OCI-LY3 (cell line): ENCODE results near the gene NTN3.

ENCODE experiments used
- H2AFZ ChIP-seq: fragments of 200-600, 300-600 bp; shearing (Covaris generic); 2 replicates; pipeline ENCODE4 v1.6.0; 2014; ENCODE audit warnings: antibody characterized with exemption, low read depth, low read length
- H3K27ac ChIP-seq: fragments of 200-600, 300-600 bp; sonication (generic); 2 replicates; pipeline ENCODE4 v1.5.1; 2014; ENCODE audit warnings: mild to moderate bottlenecking, low read length, moderate library complexity, mixed read lengths
- H3K27me3 ChIP-seq: fragments of 200-600, 300-600 bp; sonication (generic); 2 replicates; pipeline ENCODE4 v1.6.1; 2014; ENCODE audit warnings: low read depth, low read length, mixed read lengths
- H3K36me3 ChIP-seq: fragments of 200-600, 300-600 bp; sonication (generic); replicated peaks from 2 replicates; pipeline ENCODE3; 2014; ENCODE audit warnings: low read depth, low read length, mixed read lengths
- H3K4me1 ChIP-seq: fragments of 300-600, 200-600 bp; sonication (generic); 2 replicates; pipeline ENCODE4 v1.6.1; 2014; ENCODE audit warnings: low read length, mixed read lengths
- H3K4me2 ChIP-seq: fragments of 200-600, 300-600 bp; sonication (generic); 2 replicates; pipeline ENCODE4 v1.6.1; 2014; ENCODE audit warnings: low read length, mixed read lengths
- H3K4me3 ChIP-seq: fragments of 300-600, 200-600 bp; sonication (generic); 2 replicates; pipeline ENCODE4 v1.5.1; 2014; ENCODE audit warnings: antibody characterized with exemption, mild to moderate bottlenecking, low read length, moderate library complexity
- H3K79me2 ChIP-seq: fragments of 300-600, 200-600 bp; shearing (Covaris generic); 2 replicates; pipeline ENCODE4 v1.6.1; 2014; ENCODE audit warnings: mild to moderate bottlenecking, low read length, mixed read lengths
- H3K9ac ChIP-seq: fragments of 300-600, 200-600 bp; shearing (Covaris generic); 2 replicates; pipeline ENCODE4 v1.6.0; 2014; ENCODE audit warnings: mild to moderate bottlenecking, low read length, moderate library complexity
- H3K9me3 ChIP-seq: fragments of 200-600, 300-600 bp; shearing (Covaris generic); 2 replicates; pipeline ENCODE4 v1.6.1; 2014; ENCODE audit warnings: low read length, mixed read lengths; ENCODE audit not compliant: insufficient read depth
- H4K20me1 ChIP-seq: fragments of 200-600, 300-600 bp; sonication (generic); 2 replicates; pipeline ENCODE4 v1.6.1; 2016; ENCODE audit warnings: low read length, mixed read lengths; ENCODE audit not compliant: insufficient read depth
- CTCF ChIP-seq: fragments of 200-600, 300-600 bp; sonication (generic); IDR thresholded peaks from 2 replicates; pipeline ENCODE4 v1.5.1; 2014; ENCODE audit warnings: antibody characterized with exemption, low read length, low read depth
- EZH2phosphoT487 ChIP-seq: fragments of 200-600 bp; shearing (Covaris generic); IDR thresholded peaks from 2 replicates; pipeline ENCODE4 v1.6.1; 2018; ENCODE audit warnings: antibody characterized with exemption, mixed run types, low read depth

NTN3 gene

GRCh38 chr16:2467528-2468232 lies 3.4 kb upstream of the NTN3 start:
- H3K36me3 ChIP-seq, result no peaks in the 10 kb centered on the region
- H3K4me2 ChIP-seq, result peak overlapping the region; percentile 77
- TF ChIP-seq CTCF (no peak), EZH2phosphoT487 (no peak)
- no peak overlapping the region for H2AFZ ChIP-seq
- peaks cover 25% of the 10 kb centered on the region for H3K27me3 ChIP-seq
- H4K20me1 ChIP-seq, result no peaks in the 10 kb centered on the region
- H3K79me2 ChIP-seq, result no peaks in the 10 kb centered on the region
- H3K27ac ChIP-seq, result no peak overlapping the region
- no peaks in the 10 kb centered on the region for H3K9me3 ChIP-seq
- H3K4me1 ChIP-seq, result peaks cover 30% of the 10 kb centered on the region
- H3K9ac ChIP-seq, result no peak overlapping the region
- peak overlapping the region; percentile 72; the same call in 1 of the 2 replicates for H3K4me3 ChIP-seq

GRCh38 chr16:2468233-2468724 lies 2.8 kb upstream of the NTN3 start:
- Histone ChIP-seq H3K4me3 (peak overlapping the region; percentile 72), H3K27ac (no peak overlapping the region), H3K4me1 (peaks cover 30% of the 10 kb centered on the region), H3K9ac (peak overlapping the region; percentile 23; the same call in 1 of the 2 replicates), H3K9me3 (no peaks in the 10 kb centered on the region), H3K4me2 (peak overlapping the region; percentile 77), H3K36me3 (no peaks in the 10 kb centered on the region), H3K27me3 (peaks cover 25% of the 10 kb centered on the region), H4K20me1 (no peaks in the 10 kb centered on the region), H3K79me2 (no peaks in the 10 kb centered on the region), H2AFZ (peak overlapping the region; percentile 43; the same call in 1 of the 2 replicates)
- TF ChIP-seq EZH2phosphoT487 (no peak), CTCF (no peak)

- Histone ChIP-seq H2AFZ (no peak overlapping the region), H3K4me2 (peak overlapping the region; percentile 77), H3K36me3 (no peaks in the 10 kb centered on the region), H3K27ac (no peak overlapping the region), H3K27me3 (peaks cover 25% of the 10 kb centered on the region), H3K4me3 (peak overlapping the region; percentile 72), H3K4me1 (peaks cover 30% of the 10 kb centered on the region), H3K79me2 (no peaks in the 10 kb centered on the region), H4K20me1 (no peaks in the 10 kb centered on the region), H3K9me3 (no peaks in the 10 kb centered on the region), H3K9ac (peak overlapping the region; percentile 42)
- TF ChIP-seq CTCF (no peak), EZH2phosphoT487 (no peak)
Measured at GRCh38 chr16:2468725-2469398, 2.2 kb upstream of the NTN3 start.
